HG02870 (cell line): ENCODE data around the gene KLK2.
"Not testable (repeated sequence)": the region's sequence is repeated elsewhere in the genome, so short reads cannot be mapped to it uniquely, and the experiment has no call there.

ENCODE experiments used
- ATAC-seq: cut with Tn5 transposase; IDR thresholded peaks from one replicate; pipeline ENCODE4 v1.9.1; 2021; ENCODE audit warnings: mild to moderate bottlenecking, moderate library complexity; ENCODE audit not compliant: unreplicated experiment

KLK2 gene

GRCh38 chr19:50891253-50891625 lies 18.0 kb downstream of the KLK2 start:
- no peak for ATAC-seq

- no peak for ATAC-seq
These were observed 20.0 kb downstream of the KLK2 start for GRCh38 chr19:50893047-50893736.

GRCh38 chr19:50894478-50895356 lies 21.5 kb downstream of the KLK2 start:
- ATAC-seq: no peak

- not testable (repeated sequence) for ATAC-seq
These were observed 22.9 kb downstream of the KLK2 start for GRCh38 chr19:50896089-50896590.

- ATAC-seq: peak; percentile 87
These were observed 23.5 kb downstream of the KLK2 start for GRCh38 chr19:50896591-50897190.

GRCh38 chr19:50897191-50897607 lies 24.0 kb downstream of the KLK2 start:
- ATAC-seq: peak; percentile 18

GRCh38 chr19:50897612-50898011 lies 24.4 kb downstream of the KLK2 start:
- no peak for ATAC-seq

- ATAC-seq: no peak
These were observed 24.8 kb downstream of the KLK2 start for GRCh38 chr19:50898018-50898417.

- no peak for ATAC-seq
These were observed 26.3 kb downstream of the KLK2 start for GRCh38 chr19:50899569-50899968.

- ATAC-seq: no peak
These were observed 29.4 kb downstream of the KLK2 start for GRCh38 chr19:50902640-50903039.

GRCh38 chr19:50906217-50906616 lies 33.0 kb downstream of the KLK2 start:
- ATAC-seq: no peak

GRCh38 chr19:50908336-50908735 lies 35.1 kb downstream of the KLK2 start:
- ATAC-seq: no peak

- no peak for ATAC-seq
These were observed 36.2 kb downstream of the KLK2 start for GRCh38 chr19:50909240-50910070.

GRCh38 chr19:50910722-50911121 lies 37.5 kb downstream of the KLK2 start:
- no peak for ATAC-seq

- ATAC-seq: no peak
These were observed 38.2 kb downstream of the KLK2 start, which contains the start of gene KLK4 for GRCh38 chr19:50911206-50912101. TSS of gene KLK4 (minus strand) at chr19:50911395. CDS start at chr19:50910738, 657 bp downstream.

GRCh38 chr19:50912102-50912599 lies 38.9 kb downstream of the KLK2 start:
- ATAC-seq: no peak

- ATAC-seq: no peak
These were observed 39.8 kb downstream of the KLK2 start for GRCh38 chr19:50912727-50913716.

GRCh38 chr19:50916069-50916468 lies 42.8 kb downstream of the KLK2 start:
- no peak for ATAC-seq
